ENCODE measurements around the gene HMGCS2.

The HMGCS2 gene

DNA sequence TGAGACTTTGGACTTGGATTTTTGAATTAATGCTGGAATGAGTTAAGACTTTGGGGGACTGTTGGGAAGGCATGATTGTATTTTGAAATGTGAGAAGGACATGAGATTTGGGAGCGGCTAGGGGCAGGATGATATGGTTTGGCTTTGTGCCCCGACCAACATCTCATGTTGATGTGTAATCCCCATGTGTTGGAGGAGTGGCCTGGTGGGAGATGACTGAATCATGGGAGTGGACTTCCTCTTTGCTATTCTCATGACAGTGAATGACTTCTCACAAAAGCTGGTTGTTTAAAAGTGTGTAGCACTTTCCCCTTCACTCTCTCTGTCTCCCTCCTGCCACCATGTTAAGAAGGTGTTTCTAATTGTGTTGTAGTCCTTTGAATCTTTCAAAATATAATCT, 66.3 kb downstream of the HMGCS2 start:
- Histone ChIP-seq H3K4me1 (ENCODE audit: control insufficient read depth, insufficient read depth, low read length) (no peaks in the 10 kb centered on the region), H3K27ac (ENCODE audit: low read length) (no peak overlapping the region), H3K9me3 (ENCODE audit: control insufficient read depth, insufficient read depth, low read length) (no peaks in the 10 kb centered on the region), H3K27me3 (ENCODE audit: control insufficient read depth, insufficient read depth, low read length) (no peaks in the 10 kb centered on the region), H3K36me3 (ENCODE audit: control insufficient read depth, insufficient read depth, low read length) (no peaks in the 10 kb centered on the region), H3K4me3 (ENCODE audit: low read length) (no peak overlapping the region)
- no CpG with 5 or more reads among the region's 2 CpGs for WGBS (ENCODE audit: insufficient coverage, insufficient read length)
- DNase-seq (ENCODE audit: low read depth, low spot score) = no peak

GRCh38 chr1:119701659-119702058, 67.0 kb downstream of the HMGCS2 start:
- H3K36me3 ChIP-seq (ENCODE audit: control insufficient read depth, insufficient read depth, low read length) = no peaks in the 10 kb centered on the region
- no peaks in the 10 kb centered on the region for H3K27me3 ChIP-seq (ENCODE audit: control insufficient read depth, insufficient read depth, low read length)
- no peaks in the 10 kb centered on the region for H3K9me3 ChIP-seq (ENCODE audit: control insufficient read depth, insufficient read depth, low read length)
- H3K4me1 ChIP-seq (ENCODE audit: control insufficient read depth, insufficient read depth, low read length) = no peaks in the 10 kb centered on the region
- no peak overlapping the region for H3K4me3 ChIP-seq (ENCODE audit: low read length)
- H3K27ac ChIP-seq (ENCODE audit: low read length) = no peak overlapping the region
- DNase-seq (ENCODE audit: low read depth, low spot score) = no peak

GRCh38 chr1:119700326-119700725, 68.4 kb downstream of the HMGCS2 start:
- Histone ChIP-seq H3K9me3 (ENCODE audit: control insufficient read depth, insufficient read depth, low read length) (no peaks in the 10 kb centered on the region), H3K4me3 (ENCODE audit: low read length) (no peak overlapping the region), H3K27me3 (ENCODE audit: control insufficient read depth, insufficient read depth, low read length) (no peaks in the 10 kb centered on the region), H3K36me3 (ENCODE audit: control insufficient read depth, insufficient read depth, low read length) (no peaks in the 10 kb centered on the region), H3K4me1 (ENCODE audit: control insufficient read depth, insufficient read depth, low read length) (no peaks in the 10 kb centered on the region), H3K27ac (ENCODE audit: low read length) (no peak overlapping the region)
- no peak for DNase-seq (ENCODE audit: low read depth, low spot score)
- WGBS (ENCODE audit: insufficient coverage, insufficient read length) = no CpG with 5 or more reads among the region's 2 CpGs

Measured in iPS DF 6.9 (cell line).